HG03135 (cell line): ENCODE results near the gene BBS2.
"Not testable (repeated sequence)": the region's sequence is repeated elsewhere in the genome, so short reads cannot be mapped to it uniquely, and the experiment has no call there.

Experiments
- ATAC-seq: cut with Tn5 transposase; IDR thresholded peaks from one replicate; pipeline ENCODE4 v1.9.1; 2021; ENCODE audit warnings: mild to moderate bottlenecking, moderate library complexity; ENCODE audit not compliant: unreplicated experiment

Gene BBS2

DNA sequence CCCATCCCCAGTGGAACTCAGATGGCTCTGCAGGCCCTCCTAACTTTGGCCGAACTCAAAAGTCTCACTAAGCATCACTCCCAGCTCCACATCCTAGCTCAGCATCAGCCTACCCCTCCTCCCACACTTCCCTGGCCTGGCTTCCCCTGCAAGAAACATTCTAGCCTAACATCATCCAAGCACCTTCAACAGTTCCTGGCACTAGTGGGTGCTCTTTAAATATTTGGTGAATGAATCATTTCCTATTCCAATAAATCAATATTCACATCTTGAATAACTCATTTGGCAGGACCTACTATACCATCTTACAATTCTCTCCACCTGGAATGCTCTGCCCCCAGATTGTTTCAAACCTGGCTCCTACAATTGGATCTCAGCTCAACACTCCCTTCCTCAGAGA, 11.0 kb upstream of the BBS2 start:
- no peak for ATAC-seq

DNA sequence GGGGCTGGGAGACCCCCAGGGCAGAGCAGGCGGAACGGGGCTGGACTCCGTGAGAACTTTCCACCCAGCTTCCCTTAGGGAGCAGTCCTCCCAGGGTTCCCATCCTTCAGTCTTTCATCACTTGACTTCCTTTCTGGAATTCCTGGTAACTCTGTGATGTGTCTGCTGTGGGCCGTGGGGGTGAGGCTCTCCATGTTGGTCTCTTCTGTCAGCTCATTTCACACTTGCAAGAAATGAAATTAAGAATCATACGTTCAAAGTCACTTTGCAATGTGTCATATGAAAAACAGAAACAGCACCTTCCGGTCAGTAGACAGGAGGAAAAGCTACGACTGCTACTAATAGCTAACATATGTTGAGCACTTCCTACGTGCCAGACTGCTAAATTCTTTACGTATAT, 5.4 kb upstream of the BBS2 start:
- no peak for ATAC-seq

DNA sequence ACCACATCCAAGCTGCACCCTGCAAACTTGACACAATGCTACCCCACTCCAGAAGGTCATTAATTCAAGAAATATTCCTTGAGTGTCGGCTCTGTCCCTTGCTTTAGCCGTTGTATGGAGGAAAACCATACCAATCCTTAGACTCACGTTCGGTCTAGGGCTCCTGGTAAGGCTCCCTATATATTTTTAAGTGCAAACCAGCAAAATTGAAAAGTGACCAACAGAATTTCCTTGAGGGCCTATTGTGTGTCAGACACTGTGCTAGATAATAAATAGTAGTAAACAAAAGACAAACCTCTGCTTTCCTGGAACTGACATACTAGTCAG, 390 bp upstream of the BBS2 start:
- ATAC-seq: no peak

DNA sequence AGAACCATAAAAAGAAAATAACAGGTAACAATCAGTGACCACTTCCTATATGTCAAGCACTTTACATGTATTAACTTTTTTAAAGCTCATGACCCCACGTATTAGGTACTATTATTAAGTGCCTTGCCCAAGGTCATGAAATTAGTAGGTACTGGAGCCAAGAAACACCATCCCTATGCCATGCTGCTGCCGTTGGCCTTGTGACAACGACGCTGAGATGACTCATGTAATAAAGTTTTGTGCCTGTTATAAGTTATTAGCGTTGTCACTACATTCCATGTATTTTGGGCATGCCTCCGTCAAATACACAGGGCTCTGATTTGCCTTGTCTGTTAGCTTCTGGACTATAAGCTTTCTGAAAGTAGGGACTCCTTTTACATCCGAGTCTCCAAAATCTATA, 1.4 kb downstream of the BBS2 start:
- no peak for ATAC-seq

DNA sequence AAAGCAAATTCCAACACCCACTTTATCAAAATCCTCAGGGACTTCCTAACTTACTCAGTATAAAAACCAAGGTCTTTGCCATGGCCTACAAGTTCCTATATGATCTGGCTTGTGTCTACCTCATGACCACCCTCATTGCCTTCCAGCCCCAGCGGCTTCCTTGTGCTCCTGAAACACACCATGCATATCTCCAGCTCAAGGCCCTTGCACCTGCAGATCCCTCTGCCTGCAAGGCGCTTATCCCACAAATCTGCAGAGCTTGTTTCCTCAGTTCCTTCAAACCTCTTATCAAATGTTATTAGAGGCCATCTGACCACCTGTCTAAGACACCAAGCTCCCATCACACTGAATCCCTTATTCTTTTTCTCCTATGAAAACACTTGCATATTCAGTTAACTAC, 2.6 kb downstream of the BBS2 start:
- ATAC-seq: no peak

DNA sequence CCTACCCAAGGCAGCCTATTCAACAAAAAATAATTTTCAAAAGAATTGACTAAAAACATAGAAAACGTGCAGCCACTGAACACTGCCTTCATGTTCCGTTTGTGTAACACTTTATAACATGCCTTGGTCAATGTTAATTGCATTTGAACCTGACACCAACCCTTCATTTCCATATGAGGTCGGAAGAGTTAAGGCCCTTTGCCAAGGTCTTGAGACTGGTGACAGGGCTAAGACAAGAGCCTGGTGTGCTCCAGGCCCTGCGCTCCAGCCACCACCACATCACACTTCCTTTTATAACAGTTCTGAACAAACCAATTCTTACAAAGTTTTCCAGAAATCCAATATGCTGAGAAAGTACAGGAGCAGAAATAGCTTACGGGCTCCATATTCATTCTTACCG, 4.2 kb downstream of the BBS2 start:
- ATAC-seq: no peak

DNA sequence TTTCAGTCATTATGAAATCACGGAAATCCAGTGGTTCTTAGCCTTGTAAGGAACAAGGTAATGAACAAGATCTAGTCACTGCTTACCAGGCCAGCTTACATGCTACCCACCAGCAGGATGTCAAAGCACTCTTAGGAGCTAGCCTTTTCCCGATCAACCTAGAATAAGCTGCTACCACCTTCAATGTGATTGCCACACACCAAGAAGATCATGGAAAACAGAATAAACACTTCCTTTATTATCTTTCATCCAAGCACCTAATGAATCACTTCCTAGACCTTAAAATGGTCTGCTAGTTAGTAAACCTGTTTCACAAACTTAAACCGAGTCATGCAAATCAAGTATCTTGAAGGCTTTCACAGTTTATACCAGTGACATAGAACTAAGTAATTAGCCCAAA, 5.0 kb downstream of the BBS2 start:
- ATAC-seq: no peak

DNA sequence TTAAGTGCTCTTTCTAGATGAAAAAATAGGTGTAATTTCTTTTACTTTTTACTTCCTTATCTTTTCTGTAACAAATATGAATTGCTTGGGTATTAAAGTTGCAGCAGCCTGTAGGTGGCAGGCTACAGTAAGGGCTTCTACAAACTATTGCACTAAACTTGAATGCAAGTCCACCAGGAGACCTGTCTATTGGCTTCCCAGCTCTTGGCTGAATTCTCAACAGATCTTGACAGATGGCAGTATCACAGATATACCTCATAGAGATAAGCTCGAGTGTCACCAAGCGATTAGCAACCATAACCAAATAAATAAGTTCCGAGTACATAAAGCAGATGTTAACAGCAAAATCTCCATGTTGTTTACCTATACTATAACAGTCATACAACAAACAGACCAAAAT, 5.9 kb downstream of the BBS2 start:
- no peak for ATAC-seq

DNA sequence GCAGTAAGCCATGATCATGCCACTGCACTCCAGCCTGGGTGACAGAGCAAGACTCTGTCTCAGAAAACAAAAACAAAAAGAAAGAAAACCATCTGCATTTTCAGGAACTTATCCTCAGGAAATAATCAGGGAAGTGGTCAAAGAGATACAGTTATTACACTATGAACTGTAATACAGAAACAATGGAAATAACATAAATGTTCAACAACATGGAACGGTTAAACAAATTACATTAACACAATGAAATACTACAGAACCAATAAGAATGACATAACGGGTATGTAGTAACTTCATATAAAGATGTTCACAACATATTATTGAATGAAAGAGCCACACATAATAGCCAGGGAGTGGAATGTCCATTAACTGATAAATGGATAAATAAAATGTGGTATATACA, 6.7 kb downstream of the BBS2 start:
- no peak for ATAC-seq

DNA sequence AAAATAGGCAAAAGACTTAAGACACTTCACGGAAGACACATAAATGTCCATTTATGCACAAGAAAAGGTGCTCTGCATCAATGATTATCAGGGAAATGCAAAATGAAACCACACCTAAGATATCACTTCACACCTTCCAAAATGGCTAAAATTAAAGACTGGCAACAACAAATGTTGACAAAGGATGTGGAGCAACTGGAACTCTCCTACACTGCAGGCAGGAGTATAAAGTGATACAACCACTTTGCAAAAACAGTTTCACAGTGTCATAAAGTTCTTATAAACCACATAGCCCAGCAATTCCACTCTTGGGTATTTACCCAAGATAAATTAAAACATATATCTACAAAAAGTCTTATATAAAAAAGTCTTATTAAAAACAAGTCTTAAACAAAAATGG, 7.8 kb downstream of the BBS2 start:
- no peak for ATAC-seq

DNA sequence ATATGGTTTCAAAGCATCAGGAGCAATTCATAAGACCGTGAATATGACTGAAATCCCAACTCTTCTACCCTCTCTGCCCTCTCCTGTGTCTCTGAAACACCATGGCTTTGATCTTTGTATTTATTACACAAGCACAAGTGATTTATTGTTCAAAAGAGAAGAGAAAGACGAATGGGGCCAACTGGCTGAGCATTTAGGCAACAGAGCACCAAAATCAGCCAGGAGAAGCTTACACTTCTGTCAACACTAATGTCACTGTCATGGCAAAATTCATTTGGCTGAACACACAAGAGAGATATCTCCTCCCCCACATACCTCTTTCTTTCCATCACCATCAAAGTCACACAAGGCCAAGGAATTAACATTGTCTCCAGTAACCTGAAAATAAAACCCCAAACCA, 9.3 kb downstream of the BBS2 start:
- no peak for ATAC-seq

DNA sequence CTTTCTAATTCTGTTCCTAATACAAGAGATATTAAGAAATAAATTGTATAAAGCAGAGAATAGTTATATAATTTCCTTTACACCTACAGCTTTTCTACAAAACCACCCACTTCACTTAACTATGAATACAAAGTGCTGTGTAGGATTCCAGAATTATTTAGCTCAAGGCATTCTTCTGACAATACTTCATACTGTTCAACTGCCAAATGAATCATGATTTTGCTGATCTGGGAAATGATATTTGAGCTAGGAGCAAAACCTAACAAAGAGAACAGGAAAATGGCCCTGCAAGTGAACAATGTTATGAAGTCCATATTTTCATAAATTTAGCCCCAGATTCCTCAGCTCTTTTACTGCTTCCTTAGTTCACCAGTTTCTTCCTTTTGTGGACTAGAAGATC, 12.9 kb downstream of the BBS2 start:
- no peak for ATAC-seq

DNA sequence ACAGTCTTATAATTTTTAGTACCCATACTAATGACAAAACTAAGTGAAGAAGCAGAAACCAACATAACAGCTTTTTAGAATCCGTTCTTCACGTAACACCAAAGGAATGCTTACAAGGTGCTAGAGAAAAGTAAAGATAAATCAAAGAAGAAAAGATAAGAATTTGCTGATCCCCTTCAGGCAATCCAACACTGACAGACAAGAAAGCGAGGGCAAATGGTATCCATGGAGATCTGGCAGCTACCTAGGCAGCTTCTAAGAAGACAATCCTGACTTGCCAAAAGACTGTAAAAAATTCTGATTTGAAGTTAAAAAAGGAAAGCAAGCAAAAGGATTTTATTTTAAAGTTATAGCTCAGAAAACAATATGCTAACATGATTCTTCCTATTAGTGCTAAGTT, 14.6 kb downstream of the BBS2 start:
- ATAC-seq: no peak

DNA sequence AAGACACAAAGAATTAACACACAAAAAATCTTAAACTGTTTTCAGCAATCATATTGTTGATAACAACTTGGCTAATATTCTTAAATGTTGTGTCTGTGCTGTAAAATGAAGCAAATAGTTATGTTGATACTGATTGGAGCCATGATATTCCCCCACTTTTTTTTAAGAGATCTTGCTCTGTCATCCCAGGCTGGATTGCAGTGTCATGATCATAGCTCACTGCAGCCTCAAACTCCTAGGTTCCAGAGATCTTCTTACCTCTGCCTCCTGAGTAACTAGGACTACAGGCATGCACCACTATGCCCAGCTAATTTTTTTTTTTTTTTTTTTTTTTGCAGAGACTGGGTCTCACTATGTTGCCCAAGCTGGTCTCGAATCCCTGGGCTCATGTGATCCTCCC, 26.0 kb downstream of the BBS2 start:
- ATAC-seq: no peak

DNA sequence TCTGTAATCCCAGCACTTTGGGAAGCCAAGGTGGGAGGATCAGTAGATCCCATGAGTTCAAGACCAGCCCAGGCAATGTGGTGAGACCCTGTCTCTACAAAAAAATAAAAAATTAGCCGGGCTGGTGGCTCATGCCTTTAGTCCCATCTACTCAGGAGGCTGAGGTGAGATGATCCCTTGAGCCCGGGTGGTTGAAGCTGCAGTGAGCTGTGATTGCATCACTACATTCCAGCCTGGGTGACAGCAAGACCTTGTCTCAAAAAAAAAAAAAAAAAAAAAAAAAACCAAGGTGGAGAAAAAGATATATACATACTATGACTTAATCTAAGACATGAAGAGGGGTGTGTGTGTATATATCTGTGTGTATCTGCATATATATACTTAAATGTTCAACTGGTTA, 26.7 kb downstream of the BBS2 start:
- no peak for ATAC-seq

DNA sequence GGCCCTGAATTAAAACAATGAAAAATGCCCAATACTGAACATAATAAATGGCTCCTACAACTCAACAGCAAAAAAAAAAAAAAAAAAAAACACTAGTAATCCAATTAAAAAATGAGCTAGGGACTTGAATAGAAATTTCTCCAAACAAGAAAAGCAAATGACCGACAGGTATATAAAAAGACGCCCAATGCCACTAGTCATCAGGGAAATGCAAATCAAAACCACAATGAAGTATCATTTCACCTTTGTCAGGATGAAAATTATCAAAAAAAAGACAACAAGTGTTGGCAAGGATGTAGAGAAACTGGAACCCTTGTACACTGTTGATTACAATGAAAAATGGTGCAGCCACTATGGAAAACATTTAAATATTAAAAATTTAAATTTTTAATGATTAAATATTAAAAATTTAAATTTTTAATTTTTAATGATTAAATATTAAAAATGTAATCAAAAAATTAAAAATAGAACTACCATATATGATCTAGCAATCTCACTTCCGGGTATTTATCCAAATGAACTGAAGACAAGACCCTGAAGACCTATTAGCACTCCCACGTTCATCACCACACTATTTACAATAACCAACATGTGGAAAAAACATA, 28.1 kb downstream of the BBS2 start:
- ATAC-seq: no peak

DNA sequence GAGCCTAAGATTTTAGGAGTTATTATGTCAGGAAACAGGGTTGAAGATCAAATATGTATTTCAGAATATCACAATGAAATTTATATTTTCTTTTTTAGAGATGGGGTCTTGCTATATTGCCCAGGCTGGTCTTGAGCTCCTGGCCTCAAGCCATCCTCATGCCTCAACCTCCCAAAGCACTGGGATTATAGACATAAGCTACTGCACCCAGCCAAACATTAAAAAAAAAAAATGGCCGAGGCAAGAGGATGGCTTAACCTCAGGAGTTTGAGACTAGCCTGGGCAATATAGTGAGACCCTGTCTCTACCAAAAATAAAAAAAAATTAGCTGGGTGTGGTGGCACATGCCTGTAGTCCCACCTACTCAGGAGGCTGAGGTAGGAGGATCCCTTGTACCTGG, 31.0 kb downstream of the BBS2 start:
- not testable (repeated sequence) for ATAC-seq

DNA sequence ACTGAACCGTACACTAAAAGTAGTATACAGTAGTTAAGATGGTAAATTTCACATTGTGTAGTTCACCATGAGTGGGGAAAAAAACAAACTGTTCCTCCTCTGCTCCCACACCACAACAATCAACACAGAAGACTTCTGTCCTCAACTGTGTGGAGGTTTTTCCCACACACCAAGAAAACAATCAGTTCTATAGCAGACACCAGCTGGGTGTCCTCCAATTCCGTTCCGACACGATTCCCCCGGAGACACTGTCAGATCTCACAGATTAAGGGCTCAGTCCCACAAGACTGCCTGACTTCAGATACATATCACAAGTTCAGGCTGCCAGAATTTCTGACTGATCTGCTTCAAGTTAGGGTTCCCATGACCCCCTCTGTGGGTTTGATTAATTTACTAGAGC, 31.8 kb downstream of the BBS2 start:
- ATAC-seq: no peak

DNA sequence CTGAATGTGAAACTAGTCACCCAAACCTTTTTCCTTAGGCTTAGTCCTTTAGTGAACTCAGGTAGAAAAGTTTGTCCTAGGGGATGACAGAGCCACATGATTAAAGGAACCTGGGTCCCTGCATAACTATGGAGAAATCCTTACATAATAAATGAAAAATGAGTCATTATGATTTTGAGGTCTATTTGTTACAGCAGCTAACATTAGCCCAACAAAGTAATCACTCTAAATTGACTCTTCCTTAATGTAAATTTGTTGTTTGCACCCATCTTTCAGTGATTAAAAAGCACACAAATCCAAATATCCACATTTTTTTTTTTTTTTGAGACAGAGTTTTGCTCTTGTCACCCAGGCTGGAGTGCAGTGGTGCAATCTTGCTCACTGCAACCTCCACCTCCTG, 36.4 kb downstream of the BBS2 start:
- ATAC-seq: no peak

DNA sequence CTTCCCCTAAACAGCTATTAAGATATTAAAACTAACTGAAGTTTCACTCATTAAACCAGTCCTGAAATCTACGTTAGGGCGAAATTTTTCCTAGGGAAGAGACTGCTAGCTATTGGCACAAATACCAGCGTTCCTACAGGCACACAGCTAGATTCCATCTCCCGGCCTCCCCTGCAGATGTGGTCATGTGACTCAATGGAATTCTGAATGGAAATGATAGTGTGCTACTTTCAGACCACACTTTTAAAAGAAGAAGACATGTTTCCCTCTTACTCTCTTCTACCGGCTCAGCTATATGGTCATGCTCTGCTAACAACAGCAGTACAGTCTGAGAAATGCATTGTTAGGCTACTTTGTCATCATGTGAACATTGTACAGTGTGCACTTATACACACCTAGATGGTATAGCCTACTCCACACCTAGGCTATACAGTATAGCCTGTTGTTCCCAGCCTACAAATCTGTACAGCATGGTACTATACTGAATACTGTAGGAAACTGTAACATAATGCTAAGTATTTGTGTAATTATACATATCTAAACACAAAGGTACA, 37.1 kb downstream of the BBS2 start:
- no peak for ATAC-seq

DNA sequence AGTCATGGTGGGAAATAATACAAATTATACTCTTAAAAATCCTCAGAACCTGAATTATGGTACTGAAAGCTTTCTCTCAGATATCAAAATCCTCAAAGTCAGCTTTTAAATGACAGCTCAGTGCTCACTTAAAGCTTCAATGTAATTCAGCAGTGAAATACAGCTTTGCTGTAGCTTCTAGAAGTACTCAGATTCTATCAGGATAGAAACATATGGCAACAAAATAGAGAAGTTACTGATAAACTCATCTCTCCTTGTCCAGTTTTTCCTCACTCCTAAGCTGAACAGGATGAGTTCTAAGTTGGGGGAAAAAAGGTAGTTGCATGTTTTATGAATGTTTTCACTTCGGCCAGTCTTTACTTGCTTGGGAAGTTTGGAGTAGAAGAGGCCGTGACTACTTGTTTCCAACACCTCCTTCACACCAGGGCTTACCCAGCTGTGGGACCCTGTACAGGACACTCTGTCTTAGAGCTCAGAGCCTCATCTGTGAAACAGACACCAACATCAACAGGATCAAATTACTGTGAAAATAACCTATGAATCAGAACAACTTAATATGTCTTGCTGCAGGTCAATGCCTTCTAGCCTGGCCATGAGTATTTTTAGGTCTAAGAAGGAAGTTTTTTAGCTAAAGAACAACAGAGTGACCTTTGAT, 38.2 kb downstream of the BBS2 start:
- ATAC-seq: no peak

DNA sequence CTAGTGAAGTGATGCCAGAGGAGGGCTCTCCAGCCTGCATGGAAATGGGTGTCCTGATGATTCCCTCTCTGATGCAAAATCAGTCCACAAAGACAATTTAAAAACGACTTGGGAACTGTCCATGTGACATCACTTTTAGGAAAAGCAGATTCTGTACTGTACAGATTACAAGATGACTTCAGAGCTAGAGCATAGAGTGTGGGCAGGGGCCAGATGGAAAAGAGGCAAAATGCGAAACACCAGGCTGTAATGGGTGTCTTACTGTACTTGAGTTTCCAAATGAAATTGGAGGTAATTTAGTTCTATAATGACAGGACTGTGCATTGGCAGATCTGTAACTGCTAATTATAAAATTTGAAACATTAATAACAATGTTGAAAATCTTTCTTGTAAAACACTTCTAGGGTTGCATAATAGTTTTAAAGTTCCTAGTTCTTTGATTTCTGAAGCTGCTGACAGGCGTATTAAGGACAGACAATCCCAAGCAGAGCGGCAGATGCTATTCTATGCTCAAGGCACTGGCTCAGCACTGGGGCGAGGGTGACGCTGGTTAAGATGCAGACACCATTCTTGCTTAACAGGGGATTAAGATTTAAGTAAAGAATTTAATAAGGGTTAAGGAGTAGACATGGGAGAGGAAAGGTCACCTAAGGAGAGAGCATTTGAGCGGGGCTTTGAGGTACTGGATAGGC, 38.9 kb downstream of the BBS2 start:
- ATAC-seq: no peak

DNA sequence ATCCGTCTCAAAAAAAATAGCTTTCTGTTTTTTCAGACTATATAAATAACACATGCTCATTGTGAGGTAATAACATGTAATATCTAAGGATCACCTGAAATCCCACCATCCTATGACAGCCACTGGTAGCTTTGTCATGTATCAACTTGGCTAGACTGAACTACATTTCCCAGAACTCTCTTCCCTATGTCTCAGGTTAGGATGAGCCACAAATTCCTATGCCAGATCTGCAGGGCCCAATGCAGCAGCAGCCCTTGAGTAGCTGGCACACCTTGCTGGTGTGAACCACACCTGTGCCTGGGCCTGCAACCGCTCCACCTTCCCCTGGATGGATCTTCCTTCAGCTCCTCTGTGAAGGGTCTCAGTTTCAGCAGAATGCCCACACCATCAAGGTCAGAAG, 40.4 kb downstream of the BBS2 start:
- ATAC-seq: no peak
